H1 (cell line): ENCODE measurements around the gene GSE1. TPM values are rescaled to one million over a fixed set of nuclear protein-coding genes. Genes with fewer than 3 reads are reported as not detected.

Experiments
- CTCF ChIA-PET: fragments of 300-600 bp; sonication (Branson Sonifier 250); formaldehyde crosslinking; loops from one replicate; lab custom pipeline; 2021; ENCODE audit not compliant: partially characterized antibody; lab: Charles Lee
- POLR2A ChIA-PET: fragments of 300-600 bp; sonication (Branson Sonifier 250); formaldehyde crosslinking; loops from one replicate; lab custom pipeline; 2021; ENCODE audit warnings: inconsistent platforms; ENCODE audit not compliant: partially characterized antibody; lab: Charles Lee
- DNase-seq, 2 experiments: peaks; one replicate each; pipeline versions ENCODE4 v3.0.0 to v3.0.0-alpha.2; 2010 to 2022; ENCODE audit warnings: low spot score in 2 of 2, low read depth in 1 of 2, mixed read lengths in 1 of 2
- FAIRE-seq: peaks from 2 replicates; lab custom pipeline; 2011; peaks lifted over from hg19 to GRCh38; lab: Jason Lieb, UNC
- H2AFZ ChIP-seq: 2 replicates; pipeline ENCODE4 v1.8.1; 2012; ENCODE audit warnings: low read length, inconsistent platforms
- H2AK5ac ChIP-seq: 2 replicates; pipeline ENCODE4 v1.6.1; 2013; ENCODE audit warnings: low read depth, low read length
- H2BK120ac ChIP-seq: replicated peaks from 2 replicates; pipeline ENCODE3; 2013; ENCODE audit warnings: low read depth, low read length, inconsistent platforms
- H2BK12ac ChIP-seq: 2 replicates; pipeline ENCODE4 v1.6.1; 2013; ENCODE audit warnings: low read depth, low read length
- H2BK15ac ChIP-seq: 2 replicates; pipeline ENCODE4 v1.6.1; 2013; ENCODE audit warnings: low read length
- H2BK20ac ChIP-seq: 2 replicates; pipeline ENCODE4 v1.6.1; 2013; ENCODE audit warnings: low read length
- H2BK5ac ChIP-seq: 2 replicates; pipeline ENCODE4 v1.6.1; 2013; ENCODE audit warnings: low read depth, low read length
- H3K14ac ChIP-seq: 2 replicates; pipeline ENCODE4 v1.6.1; 2013; ENCODE audit warnings: inconsistent platforms; ENCODE audit not compliant: insufficient read length
- H3K18ac ChIP-seq: 2 replicates; pipeline ENCODE4 v1.6.1; 2013; ENCODE audit warnings: low read length; ENCODE audit errors: extremely low read depth
- H3K23ac ChIP-seq: 2 replicates; pipeline ENCODE4 v1.6.1; 2013; ENCODE audit warnings: inconsistent platforms; ENCODE audit not compliant: insufficient read length
- H3K23me2 ChIP-seq: 2 replicates; pipeline ENCODE4 v1.6.1; 2013; ENCODE audit warnings: low read depth, low read length
- H3K27ac ChIP-seq: 2 replicates; pipeline ENCODE4 v1.6.1; 2011; ENCODE audit warnings: low read depth, low read length, inconsistent platforms
- H3K27me3 ChIP-seq, 4 experiments: replicated peaks in 1 of 4; 1 replicate in 1 of 4; 2 replicates in 3 of 4; pipeline versions ENCODE4 v1.6.1 to v1.8.1; 2011 to 2013; ENCODE audit warnings: low read length in 3 of 4, mild to moderate bottlenecking in 3 of 4, inconsistent platforms in 2 of 4, mixed read lengths in 2 of 4, moderate library complexity in 1 of 4; ENCODE audit not compliant: control insufficient read depth in 3 of 4, insufficient read depth in 3 of 4; ENCODE audit errors: extremely low read depth in 1 of 4
- H3K36me3 ChIP-seq, 4 experiments: 2 replicates each; pipeline versions ENCODE4 v1.6.1 to v1.8.1; 2011 to 2013; ENCODE audit warnings: mild to moderate bottlenecking in 4 of 4, low read length in 3 of 4, moderate library complexity in 2 of 4, control low read depth in 1 of 4, inconsistent platforms in 1 of 4; ENCODE audit not compliant: insufficient read depth in 4 of 4, control insufficient read depth in 2 of 4
- H3K4ac ChIP-seq: replicated peaks from 2 replicates; pipeline ENCODE3; 2013; ENCODE audit warnings: low read length, low read depth, mixed read lengths, inconsistent platforms; ENCODE audit not compliant: insufficient read length
- H3K4me1 ChIP-seq, 4 experiments: replicated peaks in 1 of 4; 1 replicate in 1 of 4; 2 replicates in 3 of 4; pipeline versions ENCODE4 v1.6.1 to v1.8.1; 2011 to 2013; ENCODE audit warnings: low read length in 3 of 4, inconsistent platforms in 2 of 4, mixed read lengths in 1 of 4; ENCODE audit not compliant: insufficient read depth in 4 of 4, control insufficient read depth in 3 of 4
- H3K4me2 ChIP-seq, 2 experiments: 2 replicates each; pipeline versions ENCODE4 v1.6.1 to v1.8.1; 2011 to 2013; ENCODE audit warnings: low read depth in 2 of 2, low read length in 2 of 2, control low read depth in 1 of 2, inconsistent platforms in 1 of 2, mild to moderate bottlenecking in 1 of 2; ENCODE audit not compliant: insufficient read depth in 1 of 2
- H3K4me3 ChIP-seq, 4 experiments: fragments of 200-600, 300-600 bp in 1 of 4; sonication (generic), shearing (Covaris generic), sonication (Bioruptor Twin) in 1 of 4; 2 replicates each; pipeline versions ENCODE4 v1.5.1 to v1.8.1; 2011 to 2016; ENCODE audit warnings: low read length in 4 of 4, low read depth in 3 of 4, control low read depth in 2 of 4, inconsistent platforms in 2 of 4, mild to moderate bottlenecking in 2 of 4, mixed read lengths in 1 of 4, moderate library complexity in 1 of 4; ENCODE audit not compliant: insufficient read depth in 2 of 4; ENCODE audit errors: extremely low read depth in 1 of 4
- H3K56ac ChIP-seq: replicated peaks from 2 replicates; pipeline ENCODE3; 2013; ENCODE audit warnings: low read depth, mild to moderate bottlenecking, mixed read lengths, low read length, inconsistent platforms; ENCODE audit not compliant: insufficient read length
- H3K79me1 ChIP-seq: 2 replicates; pipeline ENCODE4 v1.6.1; 2013; ENCODE audit warnings: low read depth, low read length, control low read depth
- H3K79me2 ChIP-seq, 2 experiments: 2 replicates each; pipeline versions ENCODE4 v1.6.1 to v1.8.1; 2012 to 2013; ENCODE audit warnings: low read length in 2 of 2, mild to moderate bottlenecking in 2 of 2, inconsistent platforms in 1 of 2; ENCODE audit not compliant: insufficient read depth in 2 of 2, control insufficient read depth in 1 of 2
- H3K9ac ChIP-seq, 4 experiments: replicated peaks in 1 of 4; 1 replicate in 1 of 4; 2 replicates in 3 of 4; pipeline versions ENCODE4 v1.6.1 to v1.8.1; 2011 to 2013; ENCODE audit warnings: low read depth in 3 of 4, low read length in 3 of 4, control low read depth in 2 of 4, mild to moderate bottlenecking in 2 of 4, moderate library complexity in 2 of 4, inconsistent platforms in 1 of 4; ENCODE audit errors: extremely low read depth in 1 of 4
- H3K9me3 ChIP-seq, 2 experiments: 2 replicates each; pipeline versions ENCODE4 v1.6.1 to v1.8.1; 2012 to 2013; ENCODE audit warnings: mild to moderate bottlenecking in 2 of 2, moderate library complexity in 2 of 2, control low read depth in 1 of 2, inconsistent platforms in 1 of 2, low read depth in 1 of 2, low read length in 1 of 2, mixed read lengths in 1 of 2; ENCODE audit not compliant: insufficient read depth in 2 of 2
- H4K20me1 ChIP-seq, 2 experiments: replicated peaks in 1 of 2; 2 replicates each; pipeline versions ENCODE3 to v1.8.1; 2011 to 2013; ENCODE audit warnings: inconsistent platforms in 2 of 2, low read length in 2 of 2, mild to moderate bottlenecking in 1 of 2; ENCODE audit not compliant: insufficient read depth in 2 of 2, control insufficient read depth in 1 of 2
- H4K5ac ChIP-seq: 2 replicates; pipeline ENCODE4 v1.6.1; 2013; ENCODE audit warnings: low read length, low read depth, mixed read lengths, inconsistent platforms; ENCODE audit not compliant: insufficient read length
- H4K8ac ChIP-seq: 2 replicates; pipeline ENCODE4 v1.8.0; 2013; ENCODE audit warnings: mild to moderate bottlenecking, moderate library complexity, low read length, inconsistent platforms; ENCODE audit not compliant: insufficient read depth; ENCODE audit errors: extremely low read depth
- H4K91ac ChIP-seq: replicated peaks from 2 replicates; pipeline ENCODE3; 2013; ENCODE audit warnings: low read length, mixed read lengths, inconsistent platforms; ENCODE audit not compliant: insufficient read length
- BCL11A ChIP-seq, 2 experiments: IDR thresholded peaks; one replicate each; pipeline ENCODE4 v1.6.1; 2011; ENCODE audit warnings: low read depth in 2 of 2, low read length in 2 of 2, mild to moderate bottlenecking in 2 of 2
- CBX8 ChIP-seq: fragments of 300-800, 300-1000 bp; sonication (generic); IDR thresholded peaks from 2 replicates; pipeline ENCODE4 v1.7.1; 2016; ENCODE audit warnings: low read depth, low read length, borderline replicate concordance
- EP300 ChIP-seq, 2 experiments: IDR thresholded peaks; 1 replicate in 1 of 2; 2 replicates in 1 of 2; pipeline ENCODE4 v1.6.1; 2011 to 2012; ENCODE audit warnings: low read depth in 2 of 2, low read length in 2 of 2, mild to moderate bottlenecking in 2 of 2, borderline replicate concordance in 1 of 2, inconsistent platforms in 1 of 2, moderate library complexity in 1 of 2
- EZH2 ChIP-seq: fragments of 200-600 bp; sonication (generic); IDR thresholded peaks from 2 replicates; pipeline ENCODE4 v1.7.1; 2012; ENCODE audit warnings: low read depth, mild to moderate bottlenecking, moderate library complexity, low read length, inconsistent platforms; ENCODE audit not compliant: severe bottlenecking
- KDM4A ChIP-seq: IDR thresholded peaks from one replicate; pipeline ENCODE4 v1.7.1; 2012; ENCODE audit warnings: low read depth, mild to moderate bottlenecking, moderate library complexity, low read length, inconsistent platforms; ENCODE audit not compliant: severe bottlenecking
- MAFK ChIP-seq: IDR thresholded peaks from 2 replicates; pipeline ENCODE4 v1.6.1; 2012; ENCODE audit warnings: low read depth, mild to moderate bottlenecking, improper control_type of control experiment, low read length
- POLR2AphosphoS5 ChIP-seq: IDR thresholded peaks from 2 replicates; pipeline ENCODE4 v1.6.1; 2011; ENCODE audit warnings: low read depth, low read length
- ZNF274 ChIP-seq: IDR thresholded peaks from 2 replicates; pipeline ENCODE4 v1.7.0; 2012; ENCODE audit warnings: low read length, borderline replicate concordance; ENCODE audit errors: extremely low read depth
- WGBS, 2 experiments: shearing (Covaris generic) in 1 of 2; methylation state at CpG; one replicate each; pipeline versions ENCODE4 v1.1.6 to v1.1.7; 2013 to 2015; ENCODE audit warnings: low lambda C conversion rate in 2 of 2, mixed read lengths in 2 of 2, inconsistent platforms in 1 of 2, low coverage in 1 of 2, missing lambda C conversion rate in 1 of 2; ENCODE audit not compliant: insufficient replicate concordance in 2 of 2, insufficient coverage in 1 of 2, insufficient read length in 1 of 2; ENCODE audit errors: extremely low coverage in 1 of 2, missing lambda C conversion rate in 1 of 2; 5-methylcytosine and 5-hydroxymethylcytosine counted together
- polyA plus RNA-seq, 7 experiments: library from polyadenylated mRNA; depleted of rRNA in 3 of 7; stranded (reverse) in 5 of 7; unstranded in 2 of 7; fragments of >200 nt in 5 of 7; fragments of 200-250 nt in 2 of 7; gene quantifications; 1 replicate in 5 of 7; 2 replicates in 1 of 7; 4 replicates in 1 of 7; pipeline versions ENCODE4 v1.2.1 to v1.2.3, GENCODE V29; 2011 to 2013; ENCODE audit warnings: missing spikeins in 2 of 7, mixed read lengths in 2 of 7
- total RNA-seq: library from RNA; stranded (reverse); fragmentation: NEBNext Ultra II Directional; extraction: Animal tissue kit (Norgen Biotek cat#: 25700); gene quantifications from 2 replicates; pipeline ENCODE4 v1.2.1, GENCODE V29; 2021
- TF ChIP-seq, protein P1 (sequence below): IDR thresholded peaks from 2 replicates; pipeline ENCODE4 v1.6.1; 2011; ENCODE audit warnings: low read length, improper control_type of control experiment
- TF ChIP-seq, protein P2 (sequence below): IDR thresholded peaks from 2 replicates; pipeline ENCODE4 v1.6.1; 2012; ENCODE audit warnings: inconsistent platforms

GSE1 gene
- total and polyA plus RNA-seq, 2 of the 8 experiments (the other 6 are each of a cell fraction or from before 2014, with no cell fraction given), result 26.0 to 65.6 TPM

- ChIA-PET CTCF (interaction anchor here (0.6 to 6.6 kb wide), 41 partner anchors 8 to 1210 kb away, joined by 3 to 79 read pairs (median 7); no protein-coding TSS in a partner anchor), POLR2A (interaction anchor here (0.8 to 1.8 kb wide), 6 partner anchors 8 to 173 kb away, joined by 3 to 4 read pairs (median 4); no protein-coding TSS in a partner anchor)
- no peaks in the 10 kb centered on the region for H3K36me3 ChIP-seq
- no peaks in the 10 kb centered on the region for H3K9me3 ChIP-seq
- peaks cover 0 to 2% of the 10 kb centered on the region in 2 experiments for H4K20me1 ChIP-seq
- peak overlapping the region; percentile 4 for H2BK20ac ChIP-seq
- FAIRE-seq (no peak), DNase-seq (no peak)
- H3K18ac ChIP-seq, result peak overlapping the region; percentile 44; the same call in 1 of the 2 replicates
- H2BK15ac ChIP-seq, result peak overlapping the region; percentile 50
- H3K56ac ChIP-seq, result no peak overlapping the region
- H3K23ac ChIP-seq, result no peak overlapping the region
- no peaks in the 10 kb centered on the region; the same call in 1 of the 2 replicates for H3K79me1 ChIP-seq
- 86% methylated on average over 10 of the region's 10 CpGs; no CpG with 5 or more reads in 1 of the 2 experiments for WGBS, 2 experiments
- peaks cover 0 to 20% of the 10 kb centered on the region in 2 experiments; a peak in 2 of 4 replicates for H3K79me2 ChIP-seq
- H4K5ac ChIP-seq, result no peak overlapping the region
- peak overlapping the region; percentile 11 for H2BK12ac ChIP-seq
- H3K27me3 ChIP-seq, result peaks cover 0 to 9% (median 4%) of the 10 kb centered on the region in 4 experiments; a peak in 2 of 7 replicates
- peak overlapping the region; percentile 90; the same call in 1 of the 2 replicates for H2BK5ac ChIP-seq
- no peak overlapping the region for H3K9ac ChIP-seq
- H3K23me2 ChIP-seq, result peaks cover 3% of the 10 kb centered on the region; the same call in 1 of the 2 replicates
- H4K91ac ChIP-seq, result peak overlapping the region; percentile 84
- no peak overlapping the region for H2BK120ac ChIP-seq
- no peak overlapping the region for H4K8ac ChIP-seq
- no peak overlapping the region for H2AFZ ChIP-seq
- H3K4me1 ChIP-seq, result peaks cover 10 to 49% (median 40%) of the 10 kb centered on the region in 4 experiments
- H3K27ac ChIP-seq, result no peak overlapping the region
- H3K14ac ChIP-seq, result no peak overlapping the region
- no peak overlapping the region for H3K4me3 ChIP-seq
- no peak overlapping the region; a peak in 1 of 4 replicates for H3K4me2 ChIP-seq
- no peak overlapping the region for H3K4ac ChIP-seq
- H2AK5ac ChIP-seq, result peak overlapping the region; percentile 2; the same call in 1 of the 2 replicates
- TF ChIP-seq BCL11A (IDR thresholded peaks at IDR 0.05; ENCODE audit: low read depth in 2 of 2, low read length in 2 of 2) (no peak), MAFK (no peak), KDM4A (no peak), EP300 (IDR thresholded peaks at IDR 0.05; ENCODE audit: borderline replicate concordance in 1 of 2, low read depth in 2 of 2, low read length in 2 of 2) (no peak), EZH2 (no peak), POLR2AphosphoS5 (no peak), CBX8 (no peak), ZNF274 (no peak)
- TF ChIP-seq, protein P1, sequence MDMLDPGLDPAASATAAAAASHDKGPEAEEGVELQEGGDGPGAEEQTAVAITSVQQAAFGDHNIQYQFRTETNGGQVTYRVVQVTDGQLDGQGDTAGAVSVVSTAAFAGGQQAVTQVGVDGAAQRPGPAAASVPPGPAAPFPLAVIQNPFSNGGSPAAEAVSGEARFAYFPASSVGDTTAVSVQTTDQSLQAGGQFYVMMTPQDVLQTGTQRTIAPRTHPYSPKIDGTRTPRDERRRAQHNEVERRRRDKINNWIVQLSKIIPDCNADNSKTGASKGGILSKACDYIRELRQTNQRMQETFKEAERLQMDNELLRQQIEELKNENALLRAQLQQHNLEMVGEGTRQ, result no peak
- TF ChIP-seq, protein P2, sequence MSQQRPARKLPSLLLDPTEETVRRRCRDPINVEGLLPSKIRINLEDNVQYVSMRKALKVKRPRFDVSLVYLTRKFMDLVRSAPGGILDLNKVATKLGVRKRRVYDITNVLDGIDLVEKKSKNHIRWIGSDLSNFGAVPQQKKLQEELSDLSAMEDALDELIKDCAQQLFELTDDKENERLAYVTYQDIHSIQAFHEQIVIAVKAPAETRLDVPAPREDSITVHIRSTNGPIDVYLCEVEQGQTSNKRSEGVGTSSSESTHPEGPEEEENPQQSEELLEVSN, result no peak
Observed at GRCh38 chr16:85608887-85609286, 4.2 kb upstream of the GSE1 start.
